Fibroblast of villous mesenchyme (primary cell): ENCODE results near the gene EDEM1. TPM values are rescaled to one million over a fixed set of nuclear protein-coding genes. Genes with fewer than 3 reads are reported as not detected.

Experiments
- DNase-seq: peaks from one replicate; pipeline ENCODE4 v3.0.0-alpha.2; 2010; ENCODE audit warnings: low read depth
- H3K4me3 ChIP-seq: 2 replicates; pipeline ENCODE4 v1.5.1; 2011; ENCODE audit warnings: low read depth, mild to moderate bottlenecking, low read length
- CTCF ChIP-seq: IDR thresholded peaks from 2 replicates; pipeline ENCODE4 v1.5.1; 2012; ENCODE audit warnings: low read depth, mild to moderate bottlenecking, low read length; ENCODE audit not compliant: insufficient read depth
- total RNA-seq: library from RNA; depleted of rRNA; stranded (reverse); fragments of >200 nt; gene quantifications from 2 replicates; pipeline ENCODE4 v1.2.3, GENCODE V29; 2012

The EDEM1 gene
- total RNA-seq, 1 donor = 47.1 TPM

- H3K4me3 ChIP-seq = no peak overlapping the region
- DNase-seq = no peak
- no peak for TF ChIP-seq CTCF
These were observed 33.3 kb downstream of the EDEM1 start for GRCh38 chr3:5220667-5221431.

- no peak for DNase-seq
- TF ChIP-seq CTCF = no peak
- H3K4me3 ChIP-seq = no peak overlapping the region
These were observed 34.2 kb downstream of the EDEM1 start for GRCh38 chr3:5221701-5222100.

GRCh38 chr3:5222283-5223005 lies 34.9 kb downstream of the EDEM1 start:
- no peak for TF ChIP-seq CTCF
- H3K4me3 ChIP-seq = no peak overlapping the region
- no peak for DNase-seq

GRCh38 chr3:5226783-5227182 lies 39.3 kb downstream of the EDEM1 start:
- DNase-seq = peak; percentile 44
- TF ChIP-seq CTCF = peak; percentile 49
- no peak overlapping the region for H3K4me3 ChIP-seq

GRCh38 chr3:5227812-5228211 lies 40.3 kb downstream of the EDEM1 start:
- no peak for TF ChIP-seq CTCF
- no peak overlapping the region for H3K4me3 ChIP-seq
- DNase-seq = peak; percentile 23

- TF ChIP-seq CTCF = no peak
- no peak overlapping the region for H3K4me3 ChIP-seq
- no peak for DNase-seq
These were observed 41.9 kb downstream of the EDEM1 start for GRCh38 chr3:5229414-5229813.
